HCT116 (cell line): ENCODE measurements around the gene UBE2J2. TPM values are rescaled to one million over a fixed set of nuclear protein-coding genes. Genes with fewer than 3 reads are reported as not detected.
A peak's percentile ranks its signal among the peaks of the same experiment; 100 is the strongest.

Experiments used
- ATAC-seq: fragments of 200-7000 bp; cut with Tn5 transposase; 2 replicates; pipeline ENCODE4 v1.9.1; 2020; ENCODE audit warnings: mild to moderate bottlenecking, moderate library complexity
- BruUV-seq: library from RNA; stranded (reverse); fragments of 400-500 nt; replicated peaks from 2 replicates; lab custom pipeline; 2021; lab: Mats Ljungman, UMichigan
- CTCF ChIA-PET: fragments of 300-600 bp; sonication (Branson Sonifier 250); formaldehyde crosslinking; loops from one replicate; lab custom pipeline; 2021; ENCODE audit warnings: antibody characterized with exemption; lab: Charles Lee
- POLR2A ChIA-PET: fragments of 300-600, 350-600 bp; sonication (Branson Sonifier 250); formaldehyde crosslinking; loops from one replicate; lab custom pipeline; 2021; ENCODE audit warnings: antibody characterized with exemption; lab: Charles Lee
- RAD21 ChIA-PET, 2 experiments: fragments of 300-600 bp; sonication (Branson Sonifier 250); formaldehyde crosslinking; loops; one replicate each; lab custom pipeline; 2023; ENCODE audit warnings: low total read pairs in 2 of 2; ENCODE audit not compliant: uncharacterized antibody in 2 of 2, unreplicated experiment in 2 of 2, low non-redundant PET in 1 of 2; lab: Charles Lee
- DNase-seq: peaks from one replicate; pipeline ENCODE4 v3.0.0-alpha.2; 2010; ENCODE audit warnings: low read depth, low spot score
- H2AFZ ChIP-seq: fragments of 200-600 bp; shearing (Covaris generic), sonication (generic); 2 replicates; pipeline ENCODE4 v1.6.1; 2017; ENCODE audit warnings: low read depth, mixed run types, mixed read lengths, antibody characterized with exemption, low read length; ENCODE audit not compliant: poor library complexity, severe bottlenecking
- H3K27ac ChIP-seq: 2 replicates; pipeline ENCODE4 v1.5.1; 2012; ENCODE audit warnings: low read depth, low read length
- H3K27me3 ChIP-seq: fragments of 200-600 bp; sonication (generic); 2 replicates; pipeline ENCODE4 v1.6.1; 2016; ENCODE audit warnings: mixed run types, low read length, mixed read lengths; ENCODE audit not compliant: insufficient read depth
- H3K36me3 ChIP-seq, 2 experiments: fragments of 200-500 bp in 1 of 2; fragments of 200-600 bp in 1 of 2; sonication (Bioruptor generic) in 1 of 2; sonication (generic) in 1 of 2; 2 replicates each; pipeline versions ENCODE4 v1.5.1 to v1.6.1; 2014 to 2016; ENCODE audit warnings: low read length in 2 of 2, inconsistent platforms in 1 of 2, mixed read lengths in 1 of 2, mixed run types in 1 of 2; ENCODE audit not compliant: insufficient read depth in 2 of 2, control insufficient read depth in 1 of 2
- H3K4me1 ChIP-seq, 2 experiments: fragments of 200-600 bp in 1 of 2; sonication (generic) in 1 of 2; 2 replicates each; pipeline versions ENCODE4 v1.5.1 to v1.6.1; 2012 to 2017; ENCODE audit warnings: low read length in 2 of 2, inconsistent platforms in 1 of 2, mild to moderate bottlenecking in 1 of 2, mixed read lengths in 1 of 2, mixed run types in 1 of 2, moderate library complexity in 1 of 2; ENCODE audit not compliant: insufficient read depth in 2 of 2, control insufficient read depth in 1 of 2
- H3K4me2 ChIP-seq: fragments of 200-600 bp; sonication (generic); 2 replicates; pipeline ENCODE4 v1.6.1; 2017; ENCODE audit warnings: mixed run types, low read length, mixed read lengths
- H3K4me3 ChIP-seq, 2 experiments: fragments of 200-600 bp in 1 of 2; sonication (generic) in 1 of 2; replicated peaks in 1 of 2; 2 replicates each; pipeline ENCODE4 v1.5.1; 2011 to 2016; ENCODE audit warnings: low read length in 2 of 2, control low read depth in 1 of 2, low read depth in 1 of 2, mild to moderate bottlenecking in 1 of 2, mixed read lengths in 1 of 2, mixed run types in 1 of 2
- H3K79me2 ChIP-seq: fragments of 200-600 bp; sonication (generic); 2 replicates; pipeline ENCODE4 v1.6.1; 2017; ENCODE audit warnings: mild to moderate bottlenecking, mixed run types, low read length, moderate library complexity, mixed read lengths; ENCODE audit not compliant: insufficient read depth
- H3K9ac ChIP-seq: fragments of 200-600 bp; sonication (generic); 2 replicates; pipeline ENCODE4 v1.6.1; 2016; ENCODE audit warnings: low read length, mixed read lengths
- H3K9me2 ChIP-seq: fragments of 200-600 bp; sonication (generic), shearing (Covaris generic); 2 replicates; pipeline ENCODE4 v1.6.1; 2017; ENCODE audit warnings: mixed run types, mild to moderate bottlenecking, moderate library complexity; ENCODE audit not compliant: insufficient read depth
- H3K9me3 ChIP-seq, 2 experiments: fragments of 200-500 bp in 1 of 2; fragments of 200-600 bp in 1 of 2; sonication (Bioruptor generic) in 1 of 2; sonication (generic) in 1 of 2; 2 replicates each; pipeline ENCODE4 v1.6.1; 2014 to 2017; ENCODE audit warnings: low read length in 2 of 2, mixed read lengths in 2 of 2, inconsistent platforms in 1 of 2, low read depth in 1 of 2, mild to moderate bottlenecking in 1 of 2, mixed run types in 1 of 2, moderate library complexity in 1 of 2; ENCODE audit not compliant: control insufficient read depth in 1 of 2, insufficient read depth in 1 of 2
- H4K20me1 ChIP-seq: fragments of 200-600 bp; sonication (generic), shearing (Covaris generic); 2 replicates; pipeline ENCODE4 v1.6.1; 2017; ENCODE audit warnings: mixed run types, mild to moderate bottlenecking, moderate library complexity; ENCODE audit not compliant: insufficient read depth
- CBX3 ChIP-seq: IDR thresholded peaks from 2 replicates; pipeline ENCODE4 v1.6.1; 2012; ENCODE audit warnings: low read depth
- FOSL1 ChIP-seq: IDR thresholded peaks from 2 replicates; pipeline ENCODE4 v1.6.1; 2012; ENCODE audit warnings: low read depth
- JUND ChIP-seq: IDR thresholded peaks from 2 replicates; pipeline ENCODE4 v1.6.1; 2012
- POLR2AphosphoS5 ChIP-seq: IDR thresholded peaks from 2 replicates; pipeline ENCODE4 v1.6.1; 2011; ENCODE audit warnings: mild to moderate bottlenecking, low read depth, low read length, moderate library complexity
- ZFX ChIP-seq: fragments of 450-650 bp; IDR thresholded peaks from 2 replicates; pipeline ENCODE4 v1.6.1; 2017
- intact Hi-C: fragments of 100-400 bp; cut with micrococcal nuclease; formaldehyde crosslinking; loops from 2 replicates; pipeline ENCODE4 v1.10.0; 2022
- total RNA-seq: library from RNA; stranded (reverse); gene quantifications from one replicate; pipeline ENCODE4 v1.2.1, GENCODE V29; 2021; ENCODE audit not compliant: unreplicated experiment
- TF ChIP-seq, protein P1 (sequence below): IDR thresholded peaks from 2 replicates; pipeline ENCODE4 v1.6.1; 2012
- TF ChIP-seq, protein P2 (sequence below), 3 experiments: fragments of 200-600 bp in 1 of 3; sonication (generic) in 1 of 3; IDR thresholded peaks in 2 of 3; conservative IDR thresholded peaks in 1 of 3; 2 replicates each; pipeline ENCODE4 v1.5.1; 2012 to 2017; ENCODE audit warnings: low read depth in 2 of 3, low read length in 2 of 3, antibody characterized with exemption in 1 of 3, borderline replicate concordance in 1 of 3, control low read depth in 1 of 3, mild to moderate bottlenecking in 1 of 3, mixed read lengths in 1 of 3, mixed run types in 1 of 3, moderate library complexity in 1 of 3; ENCODE audit not compliant: insufficient read depth in 1 of 3

UBE2J2 gene
- total RNA-seq, 1 experiment from 2014 or later = 67.7 TPM

DNA sequence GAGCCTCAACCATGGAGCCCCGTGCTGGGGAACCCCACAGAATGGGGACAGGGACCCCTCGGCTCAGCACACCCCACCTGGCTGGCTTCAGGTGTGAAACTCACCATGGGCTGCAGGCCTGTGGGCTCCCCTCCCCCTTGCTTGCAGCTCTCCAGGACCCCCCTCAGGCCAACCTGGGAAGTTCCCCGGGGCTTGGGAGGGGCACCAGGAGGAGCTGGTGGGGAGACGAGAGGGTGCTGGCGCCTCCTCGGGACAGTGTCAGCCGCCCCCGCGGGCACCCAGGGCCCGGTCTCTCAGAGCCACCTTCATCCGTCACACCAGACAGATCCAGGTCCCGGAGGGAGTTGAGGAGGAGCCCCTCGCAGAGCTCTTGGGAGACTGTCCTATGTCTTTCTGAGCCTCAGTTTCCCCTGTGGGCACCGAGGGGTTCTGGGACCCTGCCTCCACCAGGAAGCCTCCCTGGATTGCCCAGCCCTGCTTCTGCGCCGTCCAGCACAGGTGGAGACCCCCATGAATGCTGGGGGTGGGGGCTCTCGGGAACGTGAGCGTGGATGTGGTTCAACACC, 66.6 kb downstream of the UBE2J2 start:
- H3K9ac ChIP-seq = peak overlapping the region; percentile 83

DNA sequence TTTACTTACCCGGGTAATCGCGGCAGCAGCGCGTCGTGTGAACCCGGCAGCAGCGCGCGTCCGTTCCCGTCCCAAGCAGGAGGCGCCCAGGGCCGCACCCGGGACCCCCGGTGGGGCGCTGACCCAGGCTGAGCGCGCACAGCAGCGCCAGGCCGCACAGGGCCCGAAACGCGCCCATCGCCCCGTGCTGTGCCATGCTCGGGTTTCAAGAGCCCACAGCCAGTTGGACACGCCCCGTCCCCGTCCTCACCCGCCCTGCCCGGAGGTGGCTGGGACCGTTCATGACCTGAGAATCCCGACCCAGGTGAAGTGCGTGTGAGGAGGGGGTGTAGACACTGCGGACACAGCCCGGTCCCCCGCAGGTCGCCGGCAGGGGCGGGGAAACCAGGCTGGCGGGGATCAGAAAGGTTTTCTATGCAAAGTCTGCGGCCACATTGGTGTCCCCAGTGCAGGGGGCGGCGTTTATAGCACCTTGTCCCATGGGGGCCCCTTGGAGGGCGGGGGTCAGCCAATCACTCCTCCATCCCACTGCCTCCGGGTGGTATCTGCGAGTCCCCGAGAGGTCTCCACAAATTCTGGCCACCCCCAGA, 67.2 kb downstream of the UBE2J2 start, which contains the start of gene TNFRSF18:
TSS of gene TNFRSF18 (minus strand) at position 217 of the 590 bp plus-strand sequence. CDS start at position 196, 21 bp downstream.
- ChIA-PET POLR2A (no interaction called here), RAD21 (no interaction called here)
- Histone ChIP-seq H3K9me3 (no peaks in the 10 kb centered on the region), H3K9ac (peak within 1 kb of the TSS; percentile 83), H3K4me2 (peak within 1 kb of the TSS; percentile 97), H3K4me3 (peak within 1 kb of the TSS; percentile 67 to 70), H3K27me3 (no peaks in the 10 kb centered on the region), H3K79me2 (peaks cover 8% of the 10 kb centered on the region; the same call in 1 of the 2 replicates), H3K36me3 (no peaks in the 10 kb centered on the region), H3K9me2 (no peaks in the 10 kb centered on the region), H3K4me1 (peaks cover 30 to 39% of the 10 kb centered on the region in 2 experiments), H4K20me1 (no peaks in the 10 kb centered on the region), H3K27ac (peak within 1 kb of the TSS; percentile 94), H2AFZ (no peak within 1 kb of the TSS)
- no TSS peak for BruUV-seq
- peak; percentile 75 for ATAC-seq
- intact Hi-C loops = loop anchor here (5.0 kb wide), 1 partner anchor 44 kb away; no protein-coding TSS in a partner anchor
- peak; percentile 23 for DNase-seq
- TF ChIP-seq, protein P1, sequence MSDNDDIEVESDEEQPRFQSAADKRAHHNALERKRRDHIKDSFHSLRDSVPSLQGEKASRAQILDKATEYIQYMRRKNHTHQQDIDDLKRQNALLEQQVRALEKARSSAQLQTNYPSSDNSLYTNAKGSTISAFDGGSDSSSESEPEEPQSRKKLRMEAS = peak; percentile 75
- peak; percentile 80; the same call in 1 of the 2 replicates for TF ChIP-seq ZFX
- peak; percentile 73 for TF ChIP-seq POLR2AphosphoS5
- no peak for TF ChIP-seq FOSL1
- no peak for TF ChIP-seq CBX3
- TF ChIP-seq, all 23 proteins: peak for 3
- CTCF ChIA-PET = no interaction called here

More for the DNA sequence above, 66.6 kb downstream of the UBE2J2 start:
- H3K4me2 ChIP-seq = peak overlapping the region; percentile 97
- ATAC-seq (peak; percentile 35), DNase-seq (no peak)
- H3K79me2 ChIP-seq = peaks cover 8% of the 10 kb centered on the region; the same call in 1 of the 2 replicates
- H3K36me3 ChIP-seq = no peaks in the 10 kb centered on the region
- ChIA-PET CTCF (no interaction called here), RAD21 (no interaction called here), POLR2A (no interaction called here)
- no peaks in the 10 kb centered on the region for H3K9me3 ChIP-seq
- no TSS peak for BruUV-seq
- H4K20me1 ChIP-seq = no peaks in the 10 kb centered on the region
- no peak overlapping the region for H2AFZ ChIP-seq
- peak overlapping the region; percentile 94; the same call in 1 of the 2 replicates for H3K27ac ChIP-seq
- H3K9me2 ChIP-seq = no peaks in the 10 kb centered on the region
- H3K4me1 ChIP-seq = peaks cover 30 to 38% of the 10 kb centered on the region in 2 experiments
- H3K27me3 ChIP-seq = no peaks in the 10 kb centered on the region
- no peak for TF ChIP-seq JUND
- TF ChIP-seq, protein P2, sequence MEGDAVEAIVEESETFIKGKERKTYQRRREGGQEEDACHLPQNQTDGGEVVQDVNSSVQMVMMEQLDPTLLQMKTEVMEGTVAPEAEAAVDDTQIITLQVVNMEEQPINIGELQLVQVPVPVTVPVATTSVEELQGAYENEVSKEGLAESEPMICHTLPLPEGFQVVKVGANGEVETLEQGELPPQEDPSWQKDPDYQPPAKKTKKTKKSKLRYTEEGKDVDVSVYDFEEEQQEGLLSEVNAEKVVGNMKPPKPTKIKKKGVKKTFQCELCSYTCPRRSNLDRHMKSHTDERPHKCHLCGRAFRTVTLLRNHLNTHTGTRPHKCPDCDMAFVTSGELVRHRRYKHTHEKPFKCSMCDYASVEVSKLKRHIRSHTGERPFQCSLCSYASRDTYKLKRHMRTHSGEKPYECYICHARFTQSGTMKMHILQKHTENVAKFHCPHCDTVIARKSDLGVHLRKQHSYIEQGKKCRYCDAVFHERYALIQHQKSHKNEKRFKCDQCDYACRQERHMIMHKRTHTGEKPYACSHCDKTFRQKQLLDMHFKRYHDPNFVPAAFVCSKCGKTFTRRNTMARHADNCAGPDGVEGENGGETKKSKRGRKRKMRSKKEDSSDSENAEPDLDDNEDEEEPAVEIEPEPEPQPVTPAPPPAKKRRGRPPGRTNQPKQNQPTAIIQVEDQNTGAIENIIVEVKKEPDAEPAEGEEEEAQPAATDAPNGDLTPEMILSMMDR (IDR thresholded peaks at IDR 0.05 in 2 of 3, conservative IDR thresholded peaks at IDR 0.05 in 1 of 3; ENCODE audit: borderline replicate concordance in 1 of 3, insufficient read depth in 1 of 3, low read depth in 2 of 3, low read length in 2 of 3) = peak in 1 of 3 experiments; percentile 23; a peak in 2 of 6 replicates
- intact Hi-C loops = loop anchor here (5.0 kb wide), 1 partner anchor 45 kb away; no protein-coding TSS in a partner anchor
- peak overlapping the region; percentile 67 to 70 for H3K4me3 ChIP-seq
